PFSK-1 (cell line): ENCODE measurements around the gene DPP6.

Experiments
- REST ChIP-seq, 2 experiments: IDR thresholded peaks; 2 replicates each; pipeline versions ENCODE4 v1.6.1 to v1.8.0; 2011 to 2012; ENCODE audit warnings: low read depth in 2 of 2, low read length in 2 of 2, control low read depth in 1 of 2, inconsistent platforms in 1 of 2, mild to moderate bottlenecking in 1 of 2, moderate library complexity in 1 of 2; ENCODE audit not compliant: insufficient read depth in 1 of 2
- TAF1 ChIP-seq: IDR thresholded peaks from 2 replicates; pipeline ENCODE4 v1.6.1; 2012; ENCODE audit warnings: low read length, control low read depth, borderline replicate concordance; ENCODE audit not compliant: insufficient read depth

GRCh38 chr7:154777908-154778307 lies 725.7 kb downstream of the DPP6 start:
- TF ChIP-seq REST (IDR thresholded peaks at IDR 0.05; ENCODE audit: insufficient read depth in 1 of 2, low read depth in 2 of 2, low read length in 2 of 2) (no peak), TAF1 (no peak)
